HG03469 (cell line): ENCODE results near the gene RMI1.

Experiments
- ATAC-seq: cut with Tn5 transposase; IDR thresholded peaks from one replicate; pipeline ENCODE4 v1.9.1; 2021; ENCODE audit warnings: mild to moderate bottlenecking, moderate library complexity, moderate number of reproducible peaks; ENCODE audit not compliant: unreplicated experiment

The RMI1 gene

DNA sequence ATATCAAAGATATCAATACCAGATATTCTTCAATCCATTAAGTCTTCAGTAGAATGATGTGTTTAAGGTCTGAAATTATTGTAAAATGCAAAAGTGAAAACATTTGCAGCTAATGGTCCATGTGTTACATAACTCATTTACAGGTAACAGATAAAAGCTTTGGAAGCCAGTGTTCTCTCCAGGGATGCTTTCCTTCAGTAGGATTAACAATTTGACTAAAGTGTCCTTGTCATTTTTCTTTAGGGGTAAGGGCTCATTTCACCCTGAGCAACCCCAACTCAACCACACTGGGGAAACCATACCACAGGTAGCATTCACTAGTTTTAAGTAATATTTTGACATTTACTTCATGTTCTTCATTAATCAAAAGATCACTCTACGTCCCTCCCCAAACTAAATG, 13.5 kb upstream of the RMI1 start:
- ATAC-seq = no peak

DNA sequence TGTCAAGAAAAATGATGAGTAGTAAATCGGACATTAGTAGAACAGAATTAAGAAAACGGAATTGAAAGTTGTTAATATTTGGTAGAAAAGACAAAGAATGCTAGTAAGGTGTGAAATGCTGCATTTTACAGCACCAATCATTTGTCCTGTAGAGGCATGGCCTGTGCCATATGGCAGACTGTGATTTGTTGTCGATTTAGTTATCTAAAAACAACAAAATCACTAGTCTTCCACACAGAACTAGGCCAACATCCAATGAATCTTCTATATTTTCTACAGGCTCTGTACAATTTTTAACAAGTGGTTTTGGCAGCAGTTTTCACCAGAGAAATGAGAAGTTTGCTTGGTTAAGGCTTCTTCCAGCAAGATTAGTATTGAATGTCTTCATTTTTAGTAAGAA, 11.0 kb upstream of the RMI1 start:
- ATAC-seq = no peak

DNA sequence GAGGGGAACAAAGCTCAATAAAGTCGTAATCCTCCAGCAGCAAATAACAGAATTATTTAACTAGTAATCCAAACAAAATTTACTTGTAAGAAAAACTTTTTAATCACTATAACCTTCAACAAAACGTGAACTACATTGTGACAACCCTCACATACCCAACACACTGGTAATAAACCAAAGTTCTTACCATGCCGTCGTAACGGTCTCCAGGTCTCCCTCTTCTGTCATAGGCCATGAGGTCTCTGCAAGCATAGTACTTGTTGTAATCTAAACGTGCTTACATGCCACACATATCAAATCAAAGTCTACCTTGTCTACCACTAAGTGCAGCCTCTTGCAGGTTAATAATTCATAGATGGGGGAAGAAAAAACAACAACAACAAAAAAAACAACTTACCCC, 9.1 kb upstream of the RMI1 start:
- ATAC-seq = no peak

DNA sequence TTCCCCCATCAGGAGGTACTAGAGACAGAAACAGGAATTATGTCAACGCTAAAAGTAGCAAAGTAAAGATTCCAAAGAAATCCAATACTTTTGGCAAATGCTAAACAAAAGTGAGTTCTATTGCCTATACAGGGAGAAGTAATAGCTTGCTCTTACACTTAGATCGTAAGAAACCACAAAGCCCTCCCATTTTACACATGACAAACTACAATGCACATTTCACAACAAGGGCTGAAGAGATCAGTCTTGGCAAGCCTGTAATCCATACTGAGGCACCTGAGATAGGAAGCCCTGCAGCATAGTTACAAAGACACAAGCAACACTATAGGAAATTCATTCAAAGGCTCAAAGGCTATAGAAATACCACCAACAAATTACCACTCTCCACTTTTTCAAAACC, 8.3 kb upstream of the RMI1 start:
- no peak for ATAC-seq

DNA sequence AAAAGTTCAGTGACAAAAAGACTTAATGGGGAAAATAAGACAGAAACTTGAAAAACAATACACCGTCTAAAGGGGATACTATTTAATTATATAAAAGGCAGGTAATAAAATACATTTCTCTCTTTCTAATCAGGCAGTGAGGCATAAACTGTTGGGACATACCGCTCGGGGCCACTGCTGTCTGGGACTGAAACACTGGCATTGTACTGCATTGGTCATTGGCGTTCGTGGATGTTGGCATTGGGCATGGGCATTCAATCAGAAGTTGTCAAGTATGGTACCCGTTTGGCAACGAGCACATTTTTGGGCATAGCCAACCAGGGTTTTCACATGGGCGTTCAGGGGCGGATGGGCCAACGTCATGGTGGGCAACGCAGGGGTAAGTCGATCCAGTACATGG, 5.3 kb upstream of the RMI1 start:
- ATAC-seq = no peak

DNA sequence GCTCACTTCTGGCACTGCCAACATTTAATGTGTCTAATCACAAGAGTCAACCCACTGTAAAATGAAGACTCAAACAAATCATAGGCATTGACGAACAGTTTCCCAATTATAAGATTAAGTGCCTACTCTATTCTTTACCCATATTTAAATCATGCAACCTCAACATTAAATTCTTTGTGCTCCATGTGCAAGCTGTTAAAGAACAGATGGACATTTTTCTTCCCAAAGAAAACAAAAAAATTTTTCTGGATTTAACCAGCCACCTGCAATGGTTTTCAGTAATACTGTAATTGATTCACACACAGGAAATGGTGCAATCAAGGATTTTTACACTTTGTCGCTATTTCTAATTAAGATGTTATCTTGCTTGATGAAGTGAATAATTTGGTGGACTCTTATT, 4.2 kb upstream of the RMI1 start:
- ATAC-seq = no peak

DNA sequence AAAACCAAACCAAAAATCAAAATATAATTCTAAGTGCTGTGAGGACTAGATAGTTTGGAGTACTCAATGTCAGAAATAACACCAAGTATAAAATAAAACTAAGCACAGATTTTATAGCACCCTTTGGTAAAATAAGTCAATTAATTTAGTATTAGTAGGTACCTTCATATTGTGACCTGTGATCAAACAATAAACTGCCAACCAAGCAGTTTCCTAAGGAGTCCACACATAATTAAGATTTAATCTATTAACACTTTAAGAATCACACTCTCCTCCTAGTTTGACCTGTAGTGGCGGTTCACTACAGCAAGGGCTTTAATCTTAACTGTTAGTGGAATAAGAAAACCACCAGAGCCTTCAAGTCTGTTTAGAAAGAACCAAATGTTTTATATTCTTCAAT, 3.4 kb upstream of the RMI1 start:
- ATAC-seq = no peak

DNA sequence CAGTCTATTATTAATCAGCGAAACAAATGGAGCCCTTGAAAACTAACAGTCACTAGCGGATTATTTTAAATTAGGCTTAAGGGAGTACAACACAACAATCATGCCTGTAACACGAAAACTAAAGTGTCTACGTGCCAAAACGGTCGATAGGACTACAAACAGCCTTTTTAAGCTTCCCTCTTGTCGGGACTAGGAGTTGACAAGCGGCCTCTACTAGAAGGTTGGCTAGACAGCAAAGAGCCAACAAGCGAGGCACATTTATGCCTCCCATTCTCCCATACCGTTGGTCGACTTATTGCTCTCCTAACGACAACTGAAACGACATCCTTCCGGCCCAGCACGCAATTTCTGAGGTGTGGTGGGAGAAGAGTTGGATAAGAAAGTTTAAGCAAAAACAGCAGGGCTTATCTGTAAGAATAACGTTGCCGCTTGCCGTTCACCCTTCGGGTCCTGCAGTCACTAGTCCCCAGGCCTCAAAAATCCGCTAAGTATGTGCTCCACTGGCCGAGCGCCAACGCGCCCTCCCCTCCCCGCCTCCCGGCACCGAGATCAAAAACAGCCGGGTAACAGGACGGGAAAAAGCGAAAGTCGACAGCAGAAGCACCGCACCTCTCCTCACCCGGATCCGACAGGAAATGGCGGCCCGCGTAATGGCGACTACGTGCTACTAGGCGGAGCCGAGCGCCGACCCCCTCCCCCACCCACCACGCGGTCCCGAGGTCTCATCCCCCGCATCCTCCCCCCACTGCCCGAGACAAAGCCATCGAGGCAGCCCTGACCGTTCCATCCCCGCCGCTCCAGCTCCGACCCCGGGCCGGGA, 1.4 kb upstream of the RMI1 start:
- no peak for ATAC-seq

DNA sequence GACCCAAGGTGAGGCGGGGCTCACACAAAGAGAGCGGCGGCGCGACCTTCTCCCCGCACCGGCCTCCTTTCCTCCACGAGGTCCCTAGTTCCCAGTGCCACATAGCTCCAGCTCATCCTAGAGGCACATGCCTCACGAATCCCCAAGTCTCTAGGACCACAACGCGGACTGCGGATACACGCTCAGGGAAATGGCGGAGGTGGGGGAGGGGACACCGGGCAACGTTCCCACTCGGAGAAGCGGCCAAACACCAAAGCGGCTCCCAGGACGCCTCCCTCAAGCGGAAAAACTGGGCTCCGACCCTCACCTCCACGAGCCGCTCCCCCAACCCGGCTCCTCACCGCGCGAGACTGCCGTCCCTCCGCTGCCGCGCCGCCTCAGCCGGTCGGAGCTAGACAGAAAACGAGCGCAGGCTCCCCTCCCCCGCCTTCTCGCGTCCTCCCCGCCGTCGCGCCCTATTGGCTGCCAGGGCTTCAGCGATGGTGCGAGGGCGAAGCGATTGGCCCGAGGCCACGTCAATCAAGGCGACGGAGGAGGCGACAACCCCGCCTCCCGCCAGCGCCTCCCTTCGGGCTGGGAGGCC, 702 bp upstream of the RMI1 start, which contains the start of gene HNRNPK:
HNRNPK (minus strand) TSS at position 404 of the 583 bp plus-strand sequence. CDS start 1,963 bp downstream, outside the sequence.
- peak; percentile 82 for ATAC-seq

DNA sequence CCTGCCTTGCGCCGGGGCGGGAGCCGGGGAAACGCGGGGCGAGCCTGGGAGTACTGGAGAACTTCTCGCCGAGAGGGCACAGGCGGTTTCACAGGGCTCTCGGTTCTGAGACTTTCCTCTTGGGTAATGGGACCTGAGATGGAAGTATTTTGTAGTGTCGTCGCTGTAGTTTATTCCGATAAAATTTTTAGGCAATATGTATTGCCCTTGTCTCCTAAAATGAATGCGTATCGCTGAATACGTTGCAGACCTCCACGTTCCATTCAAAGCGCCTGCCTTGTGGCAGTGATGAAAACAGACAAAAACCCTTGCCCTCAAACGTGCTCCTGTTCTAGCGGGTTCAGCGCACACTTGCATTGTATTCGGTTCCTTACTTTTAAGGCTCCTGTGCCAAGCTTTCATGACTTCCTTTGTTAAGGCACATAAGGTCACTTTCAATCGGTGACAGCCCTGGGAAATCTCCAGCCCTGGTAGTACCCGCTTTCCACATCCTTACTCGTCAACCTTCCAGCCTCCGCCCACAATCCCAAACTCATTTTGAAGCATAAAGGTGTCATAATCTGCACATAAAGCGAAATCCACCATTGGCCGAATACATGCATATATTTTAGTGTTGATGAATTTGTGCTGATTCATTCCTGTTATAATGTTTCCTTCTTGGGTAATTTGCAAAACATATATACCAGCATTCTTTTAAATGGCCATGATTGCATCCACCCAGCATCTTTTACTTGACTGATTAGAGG, 694 bp downstream of the RMI1 start:
- ATAC-seq = peak; percentile 6

DNA sequence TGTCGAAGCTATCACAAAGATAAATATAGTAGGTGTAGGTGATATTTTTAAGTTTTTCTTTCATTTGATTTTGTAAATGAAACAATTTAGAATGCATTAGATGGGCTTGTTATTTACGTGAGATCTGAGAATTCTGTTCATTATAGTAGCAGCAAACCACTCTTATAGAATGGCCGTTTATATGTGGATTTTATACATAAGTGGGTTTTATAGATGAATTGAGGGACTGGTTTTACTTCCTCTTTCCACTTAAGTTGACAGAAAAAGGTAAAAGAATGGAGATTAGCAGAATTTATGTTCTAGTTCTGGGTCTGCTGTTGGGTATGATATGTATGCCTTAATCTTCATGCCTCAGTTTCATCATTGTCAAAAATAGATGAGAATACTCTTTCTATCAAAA, 5.6 kb downstream of the RMI1 start:
- ATAC-seq = peak; percentile 34

DNA sequence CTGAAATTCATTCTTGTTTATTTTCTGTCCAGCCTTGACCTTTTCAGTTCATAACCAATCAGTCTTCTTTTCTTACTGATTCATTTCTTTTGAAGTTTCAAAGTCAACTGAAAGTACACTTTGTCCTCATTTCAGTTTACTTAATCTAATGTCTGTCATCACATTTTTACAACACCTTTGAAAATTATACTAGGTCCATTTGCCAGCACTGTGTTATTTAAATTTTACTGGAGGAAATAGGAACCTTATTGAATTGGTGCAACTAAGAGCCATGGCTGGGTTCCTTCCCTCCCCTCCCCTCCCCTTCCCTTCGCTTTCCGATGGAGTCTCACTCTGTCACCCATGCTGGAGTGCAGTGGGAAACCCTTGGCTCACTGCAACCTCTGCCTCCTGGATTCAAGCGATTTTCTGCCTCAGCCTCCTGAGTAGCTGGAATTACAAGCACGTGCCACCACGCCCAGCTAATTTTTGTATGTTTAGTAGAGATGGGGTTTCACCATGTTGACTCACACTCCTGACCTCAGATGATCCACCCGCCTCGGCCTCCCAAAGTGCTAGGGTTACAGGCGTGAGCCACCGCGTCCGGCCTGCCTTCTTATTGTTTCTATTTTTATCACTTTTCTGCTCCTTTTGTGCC, 6.3 kb downstream of the RMI1 start:
- no peak for ATAC-seq

DNA sequence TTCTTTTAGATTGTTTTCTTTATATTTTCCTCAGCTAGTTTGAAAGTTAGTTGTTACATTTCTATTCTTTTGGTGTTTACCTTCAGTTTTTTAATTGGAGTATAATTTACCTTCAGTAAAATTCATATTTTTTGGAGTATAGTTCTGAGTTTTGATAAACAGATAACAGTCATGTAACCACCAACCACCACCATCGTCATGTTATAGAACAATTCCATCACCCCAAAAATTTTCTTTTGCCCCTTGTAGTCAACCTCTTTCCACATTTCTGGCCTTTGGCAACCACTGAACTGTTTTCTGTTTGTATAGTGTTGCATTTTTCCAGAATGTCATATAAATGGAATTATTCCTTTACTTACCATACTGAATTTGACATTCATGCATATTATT, 6.8 kb downstream of the RMI1 start:
- ATAC-seq = no peak

DNA sequence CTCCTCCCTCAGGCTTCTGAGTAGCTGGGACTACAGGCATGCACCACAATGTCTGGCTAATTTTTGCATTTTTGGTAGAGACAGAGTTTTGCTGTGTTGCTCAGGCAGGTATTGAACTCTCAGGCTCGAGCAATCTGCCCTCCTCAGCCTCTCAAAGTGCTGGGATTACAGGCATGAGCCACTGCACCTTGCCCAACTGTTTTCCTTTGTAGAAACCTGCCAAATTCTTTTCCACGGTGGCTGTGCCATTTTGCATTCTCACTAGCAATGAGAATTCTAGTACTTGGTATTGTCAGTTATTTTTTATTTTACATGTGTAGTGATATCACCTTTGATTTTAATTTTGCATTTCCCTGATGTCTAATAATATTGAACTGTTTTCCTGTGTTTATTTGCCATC, 7.8 kb downstream of the RMI1 start:
- no peak for ATAC-seq

DNA sequence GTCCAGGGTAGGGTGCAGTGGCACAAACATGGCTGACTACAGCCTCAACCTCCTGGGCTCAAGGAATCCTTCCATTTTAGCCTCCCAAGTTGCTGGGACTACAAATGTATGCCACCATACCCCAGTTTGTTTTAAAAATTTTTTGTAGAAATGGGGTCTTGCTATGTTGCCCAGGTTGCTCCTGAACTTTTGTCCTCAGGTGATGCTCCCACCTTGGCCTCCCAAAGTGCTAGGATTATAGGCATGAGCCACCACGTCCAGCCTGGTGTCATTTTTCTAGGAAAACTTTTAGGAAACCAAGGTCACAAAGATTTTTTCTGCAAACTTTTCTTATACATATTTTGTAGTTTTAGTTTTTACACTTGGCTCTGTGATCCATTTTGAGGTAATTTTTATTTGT, 10.8 kb downstream of the RMI1 start:
- no peak for ATAC-seq

DNA sequence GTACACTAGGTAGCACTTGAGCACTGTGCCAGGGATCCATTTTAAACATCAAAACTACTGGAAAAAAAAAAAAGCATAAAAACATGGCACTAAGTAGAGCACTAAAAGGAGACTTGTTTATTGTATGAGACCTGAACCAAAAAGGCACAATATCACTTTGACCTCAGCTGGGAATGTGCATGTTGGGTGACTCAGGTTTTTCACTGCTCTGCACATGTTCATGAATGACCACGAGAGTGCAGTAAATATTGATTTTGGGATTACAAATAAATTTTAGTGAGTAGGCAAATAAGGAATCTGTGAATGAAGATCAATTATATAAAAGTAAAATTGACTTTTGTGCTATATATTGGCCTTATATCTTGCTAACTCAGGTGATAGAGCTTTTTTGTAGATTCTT, 11.8 kb downstream of the RMI1 start:
- no peak for ATAC-seq

DNA sequence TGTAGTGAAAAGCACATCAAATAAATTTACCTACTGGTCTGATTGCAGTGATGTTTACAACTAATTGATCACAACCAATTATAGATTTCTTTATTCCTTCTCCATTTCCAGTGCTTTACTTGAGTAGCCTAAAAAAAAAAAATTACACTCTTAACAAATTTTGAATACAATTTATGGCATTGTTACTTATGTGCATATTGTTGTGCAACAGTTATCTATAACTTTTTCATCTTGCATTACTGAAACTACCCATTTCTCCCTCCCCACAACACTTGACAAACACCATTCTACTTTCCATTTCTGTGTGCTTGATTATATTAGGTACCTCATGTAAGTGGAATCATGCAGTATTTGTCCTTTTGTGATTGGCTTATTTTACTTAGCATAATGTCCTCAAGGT, 12.3 kb downstream of the RMI1 start:
- no peak for ATAC-seq

DNA sequence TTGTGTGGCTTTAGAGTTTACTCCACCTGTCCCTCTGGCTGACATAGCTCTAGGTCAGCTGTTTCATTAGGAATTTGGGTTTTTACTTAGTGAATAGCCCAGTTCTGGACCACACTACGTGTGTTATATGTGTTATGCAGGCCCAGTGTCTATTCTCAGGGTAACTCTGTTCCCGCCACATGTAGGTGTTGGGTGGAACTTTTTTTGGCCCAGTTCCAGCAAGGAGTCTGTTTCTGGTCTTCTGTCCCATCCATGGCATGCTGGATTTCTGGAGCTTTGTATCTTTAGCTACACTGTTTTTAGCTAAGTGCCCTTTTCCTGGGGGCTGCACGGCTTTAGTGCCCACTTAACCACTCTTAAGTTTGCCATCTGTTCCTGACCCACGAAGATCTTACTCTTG, 15.5 kb downstream of the RMI1 start:
- ATAC-seq = no peak

DNA sequence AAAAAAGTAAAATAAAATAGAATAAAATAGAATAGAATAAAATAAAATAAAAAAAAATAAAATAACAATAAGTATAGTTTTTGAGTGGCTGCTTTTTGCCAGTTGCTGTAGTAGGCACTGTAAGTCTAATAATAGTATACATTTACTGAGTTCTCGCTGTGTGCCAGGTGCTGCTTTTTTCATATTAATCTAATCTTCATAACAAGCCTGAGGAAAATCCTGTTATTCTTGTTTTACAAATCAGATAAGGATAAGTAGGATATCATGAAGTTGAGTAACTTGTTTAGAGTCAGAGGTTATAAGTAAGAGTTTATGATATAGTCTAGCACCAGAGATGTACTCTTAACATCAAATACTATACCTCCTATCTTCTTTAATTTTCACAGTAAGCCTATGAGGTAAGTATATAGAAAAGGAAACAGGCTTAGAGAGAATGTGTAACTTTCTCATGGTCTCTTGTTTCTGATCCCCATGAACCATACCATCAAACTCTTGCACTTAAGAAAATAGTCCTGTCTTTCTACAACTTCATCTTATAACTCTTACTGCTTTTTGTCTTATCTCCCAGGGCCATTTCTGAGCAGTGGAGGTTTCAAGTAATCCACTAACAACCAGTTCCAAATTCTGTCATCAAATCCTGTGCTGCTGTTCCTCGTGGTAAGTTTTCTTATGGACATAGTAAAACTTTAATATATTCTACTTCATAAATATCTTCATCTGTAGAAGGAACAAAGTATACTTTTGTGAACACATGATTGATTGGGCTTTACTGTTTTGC, 18.7 kb downstream of the RMI1 start:
- ATAC-seq = no peak

DNA sequence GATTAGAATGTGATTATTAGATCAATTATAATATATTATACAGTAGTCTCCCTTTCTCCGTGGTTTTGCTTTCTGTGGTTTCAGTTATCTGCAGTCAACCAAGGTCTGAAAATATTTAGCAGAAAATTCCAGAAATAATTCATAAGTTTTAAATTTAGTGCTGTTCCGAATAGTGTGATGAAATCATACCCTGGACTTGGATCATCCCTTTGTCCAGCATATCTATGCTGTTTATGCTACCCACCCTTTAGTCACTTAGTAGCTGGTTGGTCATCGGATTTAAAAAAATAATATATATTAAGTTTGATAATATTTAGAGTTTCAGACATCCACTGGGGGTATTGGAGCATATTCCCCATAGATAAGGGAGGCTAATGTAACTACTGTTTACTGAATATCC, 19.6 kb downstream of the RMI1 start:
- ATAC-seq = no peak

DNA sequence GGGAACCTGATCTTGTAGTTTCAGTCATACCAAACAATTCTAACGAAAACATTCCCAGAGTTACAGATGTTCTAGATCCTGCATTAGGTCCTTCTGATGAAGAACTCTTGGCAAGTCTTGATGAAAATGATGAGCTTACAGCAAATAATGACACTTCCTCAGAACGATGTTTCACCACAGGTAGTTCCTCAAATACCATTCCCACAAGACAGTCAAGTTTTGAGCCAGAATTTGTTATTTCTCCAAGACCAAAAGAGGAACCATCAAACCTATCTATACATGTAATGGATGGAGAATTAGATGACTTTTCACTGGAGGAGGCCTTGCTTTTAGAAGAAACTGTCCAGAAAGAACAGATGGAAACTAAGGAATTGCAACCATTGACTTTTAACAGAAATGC, 21.0 kb downstream of the RMI1 start:
- no peak for ATAC-seq
